HG02970 (cell line): ENCODE results near the gene SH3PXD2A.

ENCODE experiments used
- ATAC-seq: cut with Tn5 transposase; IDR thresholded peaks from one replicate; pipeline ENCODE4 v1.9.1; 2021; ENCODE audit warnings: mild to moderate bottlenecking, moderate library complexity, moderate number of reproducible peaks; ENCODE audit not compliant: unreplicated experiment, low FRiP score

The SH3PXD2A gene

DNA sequence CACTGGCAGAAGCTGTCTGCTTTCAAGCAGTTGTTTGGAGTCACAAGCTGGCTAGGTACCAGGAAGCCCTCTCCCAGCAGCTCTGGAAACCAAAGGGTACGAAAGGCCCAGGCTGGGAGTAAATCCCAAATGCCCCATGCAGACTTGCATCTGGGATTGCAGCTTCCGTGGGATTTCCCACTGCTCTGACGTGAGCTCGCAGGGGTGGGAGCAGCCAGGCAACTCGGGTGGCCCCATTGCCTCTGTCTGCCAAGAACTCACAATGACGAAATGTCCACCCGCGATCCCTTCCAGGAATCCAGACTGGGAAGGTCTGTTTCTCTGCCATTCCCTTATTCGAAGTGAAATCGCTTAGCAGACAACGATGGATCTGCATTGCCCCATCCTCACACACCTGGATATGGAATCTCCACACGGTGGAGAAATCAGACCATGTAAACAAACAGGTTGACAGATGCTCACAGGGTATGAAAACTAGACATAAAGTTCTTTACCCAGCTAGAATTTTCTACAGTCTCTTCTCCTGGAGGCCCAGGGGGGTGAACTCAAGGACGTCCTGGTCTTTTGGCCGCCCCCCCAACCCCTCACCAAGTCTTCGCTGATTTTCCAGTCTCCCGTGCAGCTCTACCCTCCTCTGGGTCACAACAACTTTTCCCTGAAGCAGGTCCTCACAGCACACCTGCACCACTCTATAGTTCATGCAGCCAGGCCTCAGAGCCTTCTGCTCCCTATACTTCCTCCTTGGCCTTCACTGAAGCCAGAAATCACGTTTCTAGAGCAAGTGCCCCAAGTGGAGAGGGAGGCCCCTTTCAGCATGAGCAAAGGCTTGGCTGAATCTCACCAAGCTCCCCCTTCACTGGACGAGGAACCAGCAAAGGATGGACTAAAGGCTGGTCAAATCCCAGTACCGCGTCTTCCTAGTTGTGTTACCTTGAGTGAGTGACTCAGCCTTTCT is 20.0 kb downstream of the SH3PXD2A start:
- no peak for ATAC-seq

DNA sequence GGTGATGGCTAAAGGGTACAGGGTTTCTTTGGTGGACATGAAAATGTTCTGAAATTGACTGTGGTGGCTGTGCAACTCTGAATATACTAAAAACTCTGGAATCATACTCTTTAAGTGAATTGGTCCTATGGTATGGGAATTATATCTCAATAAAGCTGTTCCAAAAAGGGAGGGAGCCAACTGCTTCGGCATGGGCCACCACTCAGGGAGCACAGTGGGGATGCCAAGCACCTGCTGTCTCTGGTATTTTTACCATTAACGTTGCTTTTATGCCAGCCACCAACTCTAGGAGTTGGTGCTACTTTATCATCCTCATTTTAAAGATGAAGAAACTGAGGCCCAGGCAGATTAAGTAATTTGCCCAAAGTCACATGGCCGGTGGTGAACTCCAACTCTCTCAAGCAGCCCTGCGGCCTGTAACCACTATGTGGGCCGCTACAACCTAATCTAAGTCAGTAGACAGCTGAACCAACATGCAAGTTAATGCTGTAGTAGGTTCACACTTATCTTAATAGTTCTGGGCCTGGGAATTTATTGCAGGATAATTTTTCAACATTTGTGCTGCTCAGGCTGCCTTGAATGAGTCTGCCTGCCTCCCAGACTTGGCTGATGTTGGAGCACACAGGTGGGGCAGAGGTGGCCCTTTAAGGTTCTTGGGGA is 20.8 kb downstream of the SH3PXD2A start:
- ATAC-seq, result no peak

DNA sequence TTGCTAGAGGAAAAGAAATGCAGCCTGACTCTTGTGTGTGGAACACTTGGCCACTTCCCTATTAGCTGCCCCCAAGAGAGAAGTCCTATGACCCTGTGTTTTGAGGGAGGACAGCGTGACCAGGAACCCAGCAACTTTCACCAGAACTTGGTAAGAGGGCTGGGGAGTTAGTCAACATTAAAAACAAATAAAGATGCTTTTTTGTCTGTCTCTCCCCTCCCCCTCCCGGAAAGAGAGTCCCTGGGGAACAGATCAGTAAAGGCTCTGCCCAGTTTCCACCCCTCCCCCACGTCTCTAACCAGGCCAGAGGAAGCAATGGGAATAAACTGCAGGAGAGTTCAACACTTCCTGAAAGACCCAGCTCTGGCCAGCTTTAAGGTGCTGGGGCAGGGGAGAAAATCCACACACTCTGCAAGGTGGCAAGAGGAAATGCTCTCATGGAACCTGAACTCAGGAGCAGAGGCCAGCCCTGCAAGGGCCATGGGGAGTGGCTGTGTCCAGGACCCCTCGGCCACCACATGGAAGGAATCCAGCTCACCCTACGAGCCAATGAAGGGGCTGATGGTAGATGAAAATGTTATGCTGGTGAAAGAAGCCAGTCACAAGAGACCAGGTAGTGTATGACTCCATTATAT is 21.5 kb downstream of the SH3PXD2A start:
- no peak for ATAC-seq

DNA sequence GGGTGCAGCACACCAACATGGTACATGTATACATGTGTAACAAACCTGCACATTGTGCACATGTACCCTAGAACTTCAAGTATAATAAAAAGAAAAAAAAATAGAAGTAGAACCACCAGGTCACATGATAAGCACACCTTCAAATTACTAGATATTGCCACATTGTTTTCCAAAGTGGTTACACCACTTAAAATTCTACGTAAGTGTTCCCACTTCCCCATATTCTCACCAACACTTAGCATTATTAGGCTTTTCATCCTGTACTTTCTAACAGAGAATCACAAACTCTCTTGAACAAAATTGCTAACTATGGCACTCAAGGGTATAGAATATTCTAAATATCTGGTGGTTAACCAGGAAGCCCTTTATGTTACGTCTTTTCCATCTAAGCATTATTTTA is 22.6 kb downstream of the SH3PXD2A start:
- ATAC-seq, result no peak

DNA sequence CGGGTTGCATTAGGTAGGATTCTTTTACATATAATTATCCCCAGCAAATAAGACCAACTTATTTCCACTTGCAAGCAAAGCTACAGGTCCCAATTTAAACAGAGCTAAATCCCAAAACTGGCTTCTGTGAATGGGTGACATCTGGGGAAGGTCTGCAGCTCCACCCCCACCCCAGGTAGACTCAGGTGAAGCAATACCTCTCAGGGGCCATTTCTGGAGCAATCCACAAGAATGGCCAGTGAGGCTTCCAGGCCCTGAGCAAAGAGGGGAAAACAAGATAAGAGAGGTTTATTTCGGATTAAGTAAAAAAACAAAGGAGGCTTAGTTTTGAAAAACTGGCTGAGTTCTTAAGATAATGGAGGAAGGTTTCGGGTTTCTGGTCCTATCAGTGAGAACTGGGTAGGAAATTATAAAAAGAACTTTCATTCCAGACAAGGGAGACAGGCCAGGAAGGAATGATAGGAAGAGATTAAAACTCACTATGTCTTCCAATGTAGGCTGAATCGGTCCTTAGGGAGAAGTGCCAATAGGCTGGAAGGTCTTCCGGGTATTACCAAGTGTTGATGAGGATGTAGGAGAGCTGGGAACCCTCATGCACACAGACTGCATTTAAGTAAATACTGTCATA is 25.4 kb downstream of the SH3PXD2A start:
- no peak for ATAC-seq

DNA sequence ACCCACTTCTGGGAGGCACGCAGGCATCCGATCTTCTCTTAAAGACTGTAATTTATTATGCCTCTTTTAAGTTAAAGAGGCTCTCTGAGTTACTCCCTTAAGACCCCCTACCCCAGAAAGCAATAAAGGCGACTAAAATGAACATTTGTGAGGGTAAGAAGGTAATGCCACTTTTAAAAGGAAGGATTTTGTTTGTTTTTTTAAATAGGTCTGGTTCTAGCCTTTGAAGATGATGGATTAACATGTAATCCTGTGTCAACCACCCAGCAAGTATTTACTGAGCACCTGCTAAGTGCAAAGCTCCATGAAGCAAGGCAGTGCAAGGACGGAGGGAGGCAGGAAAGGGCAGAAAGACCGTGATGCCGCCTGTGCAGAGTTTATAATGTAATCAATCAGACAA is 26.1 kb downstream of the SH3PXD2A start:
- no peak for ATAC-seq

DNA sequence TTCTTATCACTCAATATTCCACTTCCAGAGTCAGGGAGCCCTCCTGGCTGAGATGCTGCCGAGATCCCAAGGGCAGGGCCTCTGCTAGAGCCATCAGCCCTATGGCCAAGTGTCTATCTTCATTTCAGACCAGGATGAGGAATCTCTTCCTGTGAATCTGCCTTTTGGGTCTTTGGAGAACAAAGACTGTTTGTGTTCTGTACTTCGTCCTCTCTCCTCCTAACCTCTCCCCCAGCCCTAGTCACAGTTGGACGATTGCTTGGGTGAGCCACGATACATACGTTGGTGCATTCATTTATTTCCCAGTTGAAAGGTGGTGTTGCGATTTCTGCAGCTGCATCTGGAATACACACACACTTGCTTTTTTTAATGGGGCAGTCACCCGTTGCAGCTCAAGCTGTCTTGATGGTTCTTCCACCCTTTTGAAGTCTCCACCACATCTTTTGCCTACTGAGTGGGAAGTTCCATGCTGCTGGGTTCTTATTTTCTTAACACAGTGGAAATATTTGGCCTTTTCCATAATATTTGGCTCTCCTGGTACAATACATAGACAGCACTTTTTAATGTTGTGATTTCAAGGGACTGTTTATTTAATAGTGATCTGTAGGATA is 26.7 kb downstream of the SH3PXD2A start:
- no peak for ATAC-seq

DNA sequence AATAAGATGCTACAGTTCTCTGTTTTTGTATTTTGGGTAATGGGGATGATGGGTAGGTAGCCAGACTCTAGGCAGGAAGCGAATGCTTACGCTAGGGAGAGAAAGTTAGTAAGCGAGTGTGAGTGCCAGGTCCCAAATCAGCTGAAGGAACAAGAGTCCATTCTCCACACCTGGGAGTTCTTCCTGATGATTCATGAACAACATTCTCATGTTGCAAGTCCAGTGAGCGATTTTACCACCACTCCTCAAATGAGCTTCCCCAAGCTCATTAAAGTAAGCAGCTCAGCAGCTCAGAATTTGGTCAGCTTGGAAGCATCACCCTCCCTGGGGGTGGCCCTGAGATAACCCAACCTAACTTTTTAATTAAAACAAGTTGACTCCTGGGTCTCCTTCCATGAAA is 27.3 kb downstream of the SH3PXD2A start:
- ATAC-seq, result no peak

DNA sequence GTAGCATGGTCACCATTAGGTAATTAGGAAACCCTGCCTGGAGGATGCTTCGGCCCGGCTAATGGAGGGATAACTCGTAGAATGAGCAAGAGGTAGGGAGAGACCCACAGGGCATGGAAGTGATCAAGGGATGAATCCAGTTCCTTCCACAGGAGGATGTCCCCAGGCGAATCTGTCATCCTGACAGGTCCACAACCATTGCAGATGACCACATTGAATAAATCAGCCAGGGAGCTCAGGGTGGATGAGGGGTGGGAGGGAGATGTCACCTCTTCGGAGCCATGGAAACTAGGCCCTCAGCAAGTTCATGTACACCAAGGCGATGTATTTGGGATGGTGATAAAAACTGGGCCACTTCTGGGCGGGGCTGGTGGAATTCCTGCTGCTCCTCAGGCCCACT is 28.5 kb downstream of the SH3PXD2A start:
- no peak for ATAC-seq

DNA sequence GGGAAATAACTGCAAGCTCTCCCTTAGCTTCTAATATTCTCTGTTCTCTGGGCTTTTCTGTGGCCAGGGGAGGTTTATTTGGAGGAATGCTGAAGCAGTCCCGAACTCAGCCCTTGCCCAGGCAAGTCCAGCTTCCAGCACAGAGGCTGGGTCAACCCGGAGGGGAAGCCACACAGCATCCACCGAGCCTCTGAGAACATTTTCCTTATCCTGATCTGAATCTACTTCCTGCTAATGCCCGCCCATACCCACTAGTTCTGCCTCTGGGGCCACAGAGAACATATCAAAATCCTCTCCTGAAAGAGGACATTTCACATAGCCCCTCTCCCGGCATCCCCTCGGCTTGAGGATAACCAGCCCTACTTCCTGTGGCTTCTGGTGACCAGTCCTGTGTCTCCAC is 31.1 kb downstream of the SH3PXD2A start:
- no peak for ATAC-seq

DNA sequence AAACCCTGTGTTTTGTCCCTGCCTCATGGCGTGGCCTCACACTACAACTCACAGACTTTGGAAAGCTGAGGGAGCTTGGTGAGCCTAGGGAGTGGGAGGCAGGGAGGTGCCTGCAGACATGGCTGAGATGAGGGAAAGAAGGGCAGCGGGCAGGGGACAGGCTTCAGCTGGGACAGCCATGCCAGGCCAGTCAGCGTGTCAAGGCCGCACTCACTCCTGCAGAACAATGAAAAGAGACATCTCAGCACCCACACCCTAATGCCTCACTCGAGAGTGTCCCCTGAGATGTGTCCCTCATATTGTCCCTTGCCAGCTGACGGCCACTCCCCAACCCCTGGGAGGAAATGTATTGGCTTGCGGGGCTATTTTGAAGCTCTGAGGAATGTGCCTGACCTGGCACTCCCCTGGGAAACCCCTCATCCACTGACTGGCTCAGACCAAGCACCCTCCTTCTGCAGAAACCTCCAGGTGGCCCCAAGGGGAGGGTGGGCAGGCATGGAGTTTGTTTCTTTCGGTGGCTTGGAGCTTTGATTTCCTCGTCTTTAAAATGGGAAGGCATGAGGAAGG is 31.6 kb downstream of the SH3PXD2A start:
- no peak for ATAC-seq

DNA sequence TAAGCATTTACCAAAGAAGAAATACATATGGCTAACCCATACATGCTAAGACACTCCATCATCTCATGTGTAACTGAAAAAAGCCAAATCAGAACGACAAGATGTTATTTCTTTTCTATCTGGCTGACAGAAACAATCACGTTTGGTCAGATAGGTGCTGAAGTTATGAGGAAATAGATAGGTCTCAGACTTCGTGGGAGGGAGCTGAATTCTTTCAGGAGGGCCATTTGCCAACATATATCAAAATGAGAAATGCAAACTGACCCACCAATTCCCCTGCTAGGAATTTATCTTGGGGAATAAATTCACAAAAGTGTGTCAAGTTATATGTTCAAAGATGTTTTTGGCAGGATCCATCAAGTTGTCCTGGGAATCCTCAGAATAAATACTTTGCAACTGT is 32.6 kb downstream of the SH3PXD2A start:
- ATAC-seq, result no peak

DNA sequence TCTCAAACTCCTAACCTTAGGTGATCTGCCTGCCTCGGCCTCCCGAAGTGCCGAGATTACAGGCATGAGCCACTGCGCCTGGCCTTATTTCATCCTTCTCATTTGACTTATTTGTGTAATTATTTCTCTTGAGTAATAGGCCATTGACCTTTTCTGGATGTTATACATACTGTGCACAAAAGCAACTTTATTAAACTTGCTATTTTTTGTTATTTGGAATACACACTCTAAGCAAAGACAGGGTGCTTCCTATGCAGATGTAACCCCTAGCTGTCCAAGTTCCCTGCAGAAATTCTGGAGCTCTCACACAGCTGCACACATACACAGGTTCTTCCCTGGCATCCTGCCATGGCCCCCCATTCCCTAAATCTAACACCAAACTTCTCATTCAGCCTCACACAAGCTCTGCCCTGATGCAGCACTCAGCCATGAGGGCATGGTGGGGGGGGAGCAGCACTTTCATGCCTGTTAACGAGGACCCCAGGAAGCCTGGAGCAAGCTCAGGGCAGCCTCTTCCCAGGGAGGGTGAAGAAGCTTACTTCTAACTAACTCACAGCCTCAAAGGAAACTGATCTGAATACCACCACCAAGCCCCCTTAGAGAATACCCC is 33.2 kb downstream of the SH3PXD2A start:
- ATAC-seq, result no peak

DNA sequence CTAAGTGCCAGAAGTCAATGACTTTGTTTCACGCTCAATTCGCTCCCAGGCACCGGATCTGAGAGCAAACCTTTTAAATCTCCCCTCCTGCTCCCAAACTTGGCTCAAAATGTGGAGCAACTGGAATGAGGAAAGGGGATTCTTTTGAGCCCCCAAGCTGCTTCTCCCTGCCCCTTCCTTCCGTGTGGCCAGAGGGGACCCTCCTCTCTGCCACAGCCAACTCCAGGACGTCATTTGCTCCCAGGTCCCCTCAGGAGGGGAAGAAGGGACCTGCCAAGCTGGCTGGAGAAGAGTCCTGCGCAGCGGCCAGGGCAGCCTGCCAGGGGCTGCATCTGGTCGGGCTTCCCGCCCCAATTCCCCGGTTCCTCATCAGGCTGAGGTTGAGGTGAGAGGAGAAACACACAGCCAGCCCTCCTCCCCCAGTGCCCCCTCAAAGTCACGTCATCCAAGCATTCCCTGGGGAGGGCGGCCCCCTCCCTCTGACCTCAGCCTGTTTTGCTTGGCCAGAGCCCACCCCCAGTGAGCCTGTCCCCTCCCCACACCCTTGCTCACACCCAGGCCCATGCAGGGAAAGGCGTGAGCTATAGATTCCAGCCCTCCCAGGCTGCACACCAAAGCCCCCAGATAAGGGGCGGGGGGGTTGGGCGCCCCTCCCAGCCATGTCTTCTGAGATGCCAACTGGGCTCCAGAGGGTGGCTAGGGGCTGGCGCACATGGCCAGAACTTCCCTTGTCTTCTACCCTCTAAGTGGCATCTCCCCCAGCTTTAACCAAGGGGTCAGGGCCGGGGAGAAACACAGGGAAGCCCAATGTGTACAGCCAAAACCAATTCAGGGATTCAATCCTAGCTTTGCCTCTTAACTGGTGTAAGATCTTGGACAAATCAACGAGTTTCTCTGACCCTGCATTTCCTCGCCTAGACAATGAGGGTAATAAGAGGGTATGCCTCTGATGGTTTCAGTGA is 35.0 kb downstream of the SH3PXD2A start:
- no peak for ATAC-seq

DNA sequence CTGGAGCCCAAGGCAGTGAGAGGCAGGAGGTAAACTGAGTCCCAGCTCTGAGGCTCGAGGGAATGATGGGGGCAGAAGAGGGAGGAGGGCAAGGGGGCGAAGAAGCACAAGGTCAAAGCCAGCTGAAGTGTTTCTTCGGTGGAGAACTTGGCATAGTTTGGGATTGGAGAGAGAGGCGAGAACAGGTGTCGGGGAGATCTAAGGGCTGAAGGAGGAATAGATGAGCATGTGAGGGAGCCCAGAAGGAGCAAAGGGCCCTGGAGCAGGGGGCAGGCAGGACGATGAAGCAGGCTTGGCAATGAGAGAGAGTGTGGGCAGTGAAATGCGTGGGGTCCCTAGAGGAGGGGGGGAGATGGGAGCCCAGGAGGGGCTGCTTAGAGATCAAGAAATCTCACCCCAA is 35.9 kb downstream of the SH3PXD2A start:
- no peak for ATAC-seq

DNA sequence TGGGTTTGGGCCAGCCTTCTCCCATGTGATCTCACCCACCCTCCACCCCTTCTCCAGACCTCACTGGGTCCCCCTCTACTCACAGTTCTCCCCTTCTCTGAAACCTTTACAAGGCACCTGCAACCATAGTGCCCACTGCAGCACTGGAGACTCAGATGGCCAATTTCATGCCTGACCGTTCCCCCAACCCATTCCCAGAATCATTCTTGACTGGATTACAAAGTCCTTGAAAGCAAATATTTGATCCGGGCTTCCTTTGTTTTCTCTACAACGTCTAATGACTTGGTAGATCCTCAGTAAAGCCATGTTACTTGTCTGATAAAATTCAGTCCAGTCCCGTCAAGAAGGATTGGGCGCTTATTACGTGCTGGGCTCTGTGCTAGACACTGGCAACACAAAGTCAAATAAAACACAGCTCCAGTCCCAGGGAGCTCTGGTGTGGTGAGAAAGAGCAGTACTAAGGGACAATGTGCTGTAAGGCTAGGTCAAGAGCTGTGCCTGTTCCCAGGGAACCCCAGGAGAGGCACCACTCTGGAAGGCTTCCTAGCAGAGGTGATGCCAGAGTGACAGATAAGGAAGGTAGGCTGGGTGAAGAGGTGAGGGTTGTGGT is 36.5 kb downstream of the SH3PXD2A start:
- no peak for ATAC-seq

DNA sequence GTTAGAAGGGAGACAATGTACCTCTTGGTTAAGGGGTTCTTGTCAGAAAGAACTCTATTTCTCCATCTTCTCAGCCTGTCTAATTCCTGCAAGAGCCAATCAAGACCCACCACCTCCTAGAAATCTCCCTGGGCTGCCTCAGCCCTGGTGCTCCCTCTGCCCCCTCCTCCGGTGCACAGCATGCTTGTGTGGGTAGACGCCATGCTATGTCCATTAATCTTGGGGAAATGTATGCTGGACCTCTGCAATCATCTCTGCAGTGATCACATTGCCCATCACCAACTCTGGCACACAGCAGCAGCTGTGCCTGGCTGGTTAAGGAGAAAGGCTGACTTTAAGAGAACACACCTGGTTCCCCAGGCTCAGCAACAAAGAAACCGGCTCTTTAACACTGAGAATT is 37.3 kb downstream of the SH3PXD2A start:
- no peak for ATAC-seq

DNA sequence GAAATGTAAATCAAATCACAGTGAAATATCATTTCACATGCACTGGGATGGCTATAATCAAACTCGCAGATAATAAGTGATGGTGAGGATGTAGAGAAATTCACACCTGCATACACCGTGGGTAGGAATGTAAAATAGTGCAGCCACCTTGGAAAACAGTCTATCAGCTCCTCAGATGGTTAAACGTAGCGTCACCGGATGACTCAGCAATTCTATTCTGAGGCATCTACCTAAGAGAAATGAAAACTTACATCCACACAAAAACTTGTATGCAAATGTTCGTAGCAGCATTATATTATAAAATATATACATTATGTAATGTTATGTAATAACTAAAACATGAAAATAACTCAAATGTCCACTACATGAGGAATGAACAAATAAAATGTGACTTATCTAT is 38.9 kb downstream of the SH3PXD2A start:
- no peak for ATAC-seq
